Embryonic facial prominence (tissue), 1 donor: ENCODE results near the gene ODAM.
"Not testable (repeated sequence)": the region's sequence is repeated elsewhere in the genome, so short reads cannot be mapped to it uniquely, and the experiment has no call there.

Experiments
- DNase-seq: peaks from one replicate; pipeline ENCODE4 v3.0.0-alpha.2; 2016; ENCODE audit errors: extremely low spot score

Gene ODAM

GRCh38 chr4:70221818-70222217 is 26.3 kb downstream of the ODAM start:
- DNase-seq = not testable (repeated sequence)

DNA sequence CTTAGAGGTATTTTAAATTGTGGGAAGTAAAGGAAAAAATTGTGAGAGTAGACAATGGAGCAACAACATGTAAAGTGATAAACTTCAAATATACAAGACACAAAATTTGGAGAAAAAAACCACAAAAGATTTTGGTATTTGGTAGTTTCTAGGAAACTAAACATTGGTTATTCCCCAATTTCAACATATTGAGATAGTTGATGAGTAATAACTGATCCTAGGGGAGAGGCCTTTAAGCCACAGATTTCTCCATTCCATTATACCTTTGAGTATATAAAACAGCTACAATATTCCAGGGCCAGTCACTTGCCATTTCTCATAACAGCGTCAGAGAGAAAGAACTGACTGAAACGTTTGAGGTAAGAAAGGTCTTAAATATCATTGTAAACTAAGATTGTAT is 30.3 kb downstream of the ODAM start, which contains the start of gene FDCSP:
Gene FDCSP, plus strand, starts transcription at position 301 of the 400 bp plus-strand sequence. CDS start 5,071 bp downstream, outside the sequence.
- DNase-seq = no peak

DNA sequence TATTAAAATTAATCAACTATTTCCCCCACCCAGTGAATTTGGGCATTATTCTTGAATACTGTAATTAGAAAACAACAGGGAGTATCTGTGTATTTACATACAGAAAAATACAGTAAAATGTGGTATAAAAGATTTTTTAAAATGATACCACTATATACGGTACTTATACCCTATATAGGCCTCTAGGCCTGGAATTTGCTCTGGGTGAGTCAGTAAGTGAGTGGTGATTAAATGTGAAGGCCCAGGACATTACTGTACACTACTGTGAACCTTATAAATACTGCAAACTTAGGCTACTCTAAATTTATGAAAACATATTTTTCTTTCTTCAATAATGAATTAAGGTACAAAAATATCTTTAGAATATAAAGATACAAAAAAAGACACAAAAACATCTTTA is 40.6 kb downstream of the ODAM start:
- no peak for DNase-seq

DNA sequence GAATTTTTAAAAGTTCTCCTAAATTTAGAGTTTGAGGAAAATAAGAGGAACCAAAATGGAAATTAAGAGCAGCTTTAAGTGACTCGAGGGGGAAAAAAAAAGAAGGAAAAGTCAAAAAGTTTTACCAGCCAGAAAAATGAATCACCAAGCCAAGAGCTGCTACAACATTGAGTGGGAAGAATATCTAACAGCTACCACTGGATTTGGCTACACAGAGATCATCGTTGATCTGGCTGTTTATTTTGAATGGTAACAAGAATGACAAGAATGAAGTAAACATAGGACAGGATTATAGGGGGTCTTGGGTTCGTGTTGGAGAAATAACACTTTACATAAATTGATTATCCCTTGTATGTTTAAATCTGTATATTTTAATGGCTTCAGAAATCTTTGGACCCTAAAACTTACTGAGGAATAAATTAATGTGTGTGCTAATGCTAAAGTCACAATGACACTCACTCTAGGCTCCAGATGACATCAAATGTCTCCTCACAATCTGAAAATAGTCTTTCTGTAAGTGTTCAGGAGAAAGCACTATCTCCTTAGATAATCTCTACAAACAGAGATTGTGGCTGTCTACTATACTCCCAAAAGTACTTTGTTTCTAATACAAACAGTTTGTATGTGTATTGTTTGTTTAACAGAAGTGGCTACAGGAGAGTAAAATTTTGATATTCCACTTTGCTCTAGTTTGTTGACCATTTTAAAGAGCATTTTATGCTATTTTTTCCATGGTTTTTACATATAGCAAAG is 43.8 kb downstream of the ODAM start:
- no peak for DNase-seq

GRCh38 chr4:70239884-70240591 is 44.5 kb downstream of the ODAM start:
- no peak for DNase-seq

- DNase-seq = not testable (repeated sequence)
Measured at GRCh38 chr4:70242297-70242696, 46.8 kb downstream of the ODAM start, which contains the start of gene CSN3. TSS of gene CSN3 (plus strand) at chr4:70242597. CDS start at chr4:70244820, 2,223 bp downstream.

DNA sequence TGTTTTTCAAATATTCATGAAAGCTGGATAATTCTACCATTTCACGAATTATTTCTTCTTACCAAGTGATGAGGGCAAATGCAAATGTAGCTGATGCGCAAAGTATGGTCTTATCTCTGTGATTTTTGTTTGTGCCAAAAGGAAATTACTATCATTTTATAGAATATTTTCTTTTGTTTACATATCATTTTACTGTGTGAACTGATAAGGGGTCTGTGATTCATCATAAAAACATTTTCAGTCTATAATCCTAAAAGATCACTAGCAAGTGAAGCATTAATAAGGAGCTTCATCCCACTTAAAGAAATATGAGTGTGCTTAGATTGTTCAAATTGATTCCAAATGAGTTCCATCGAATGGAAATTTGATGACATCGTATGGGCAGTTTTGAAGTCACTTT is 47.6 kb downstream of the ODAM start:
- DNase-seq = no peak

DNA sequence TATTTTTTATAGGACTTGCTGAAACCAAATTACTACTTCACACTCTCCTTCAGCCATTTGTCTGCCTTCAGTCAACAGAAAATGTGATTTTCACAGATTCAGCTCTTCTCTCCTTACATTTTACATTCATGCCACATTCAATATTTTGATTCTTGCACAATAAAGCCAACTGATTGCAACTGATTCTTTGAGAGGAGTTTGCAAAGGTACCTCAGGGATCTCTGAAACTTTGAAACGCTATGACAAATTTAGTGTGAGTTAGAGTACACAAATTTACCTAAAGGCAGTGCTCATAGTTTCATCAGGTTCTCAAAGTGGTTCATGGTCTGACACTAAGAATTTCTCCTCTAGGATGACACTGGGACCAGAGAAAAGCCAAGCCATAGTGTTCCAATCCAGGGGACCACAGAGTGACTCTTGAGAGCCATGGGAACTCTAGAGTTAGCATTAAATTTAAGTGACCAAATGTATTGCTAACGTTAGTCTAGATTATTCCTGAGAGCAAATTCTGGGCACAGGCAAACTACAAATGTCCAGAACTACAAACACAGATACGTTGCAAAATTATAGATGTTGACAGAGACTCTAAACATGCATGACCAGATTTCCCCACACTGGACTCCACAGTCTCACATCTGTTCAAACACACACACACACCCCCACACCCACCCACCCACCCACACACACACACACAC is 55.9 kb downstream of the ODAM start:
- no peak for DNase-seq

GRCh38 chr4:70251945-70252277 is 56.4 kb downstream of the ODAM start:
- DNase-seq = no peak
